Sigmoid colon (tissue), 7 donors: ENCODE results near the gene TTC8. TPM values are rescaled to one million over a fixed set of nuclear protein-coding genes. Genes with fewer than 3 reads are reported as not detected.

Experiments used
- DNase-seq: peaks from one replicate; pipeline ENCODE4 v3.0.0-alpha.2; 2019
- H3K27ac ChIP-seq, 4 donors: fragments of 200-600 bp; sonication (generic); one replicate each; pipeline ENCODE4 v1.5.1; 2016 to 2019; ENCODE audit warnings: mild to moderate bottlenecking in 1 of 4
- H3K27me3 ChIP-seq, 3 donors: fragments of 200-600 bp; sonication (generic); one replicate each; pipeline ENCODE4 v1.5.1; 2019; ENCODE audit warnings: mild to moderate bottlenecking in 1 of 3
- H3K36me3 ChIP-seq, 4 donors: fragments of 200-600 bp; sonication (generic); one replicate each; pipeline ENCODE4 v1.5.1; 2016 to 2019
- H3K4me1 ChIP-seq, 4 donors: fragments of 200-600 bp; sonication (generic); one replicate each; pipeline ENCODE4 v1.5.1; 2017 to 2019
- H3K4me3 ChIP-seq, 4 donors: fragments of 200-600 bp; sonication (generic); one replicate each; pipeline ENCODE4 v1.5.1; 2017 to 2019; ENCODE audit warnings: mild to moderate bottlenecking in 2 of 4, moderate library complexity in 1 of 4
- H3K9me3 ChIP-seq, 4 donors: fragments of 200-600 bp in 3 of 4; sonication (generic) in 3 of 4; one replicate each; pipeline versions ENCODE4 v1.5.1 to v1.6.1; 2013 to 2019
- CTCF ChIP-seq, 4 experiments: fragments of 450-650 bp in 3 of 4; fragments of 200-600 bp in 1 of 4; IDR thresholded peaks; one replicate each; pipeline ENCODE4 v1.5.1; 2016 to 2019; ENCODE audit warnings: antibody characterized with exemption in 4 of 4, mild to moderate bottlenecking in 3 of 4, moderate library complexity in 2 of 4
- EP300 ChIP-seq, 4 donors: sonication (generic); formaldehyde crosslinking; IDR thresholded peaks; one replicate each; pipeline ENCODE4 v1.6.1; 2017; ENCODE audit warnings: antibody characterized with exemption in 4 of 4
- POLR2A ChIP-seq, 2 donors: fragments of 450-650 bp; IDR thresholded peaks; one replicate each; pipeline ENCODE4 v1.6.1; 2016; ENCODE audit warnings: antibody characterized with exemption in 2 of 2, mild to moderate bottlenecking in 2 of 2, moderate library complexity in 2 of 2
- POLR2AphosphoS5 ChIP-seq, 4 donors: sonication (generic); formaldehyde crosslinking; IDR thresholded peaks; one replicate each; pipeline ENCODE4 v1.6.1; 2017; ENCODE audit warnings: antibody characterized with exemption in 4 of 4
- WGBS, 2 donors: extraction: QIAGEN DNeasy Blood & Tissue Kit; methylation state at CpG; one replicate each; pipeline ENCODE4 v1.1.7; 2013; 5-methylcytosine and 5-hydroxymethylcytosine counted together
- intact Hi-C: fragments of 100-400 bp; cut with DNase I; formaldehyde crosslinking; loops from one replicate; pipeline ENCODE4 v1.15.1; 2023
- polyA plus RNA-seq, 3 donors: library from polyadenylated mRNA; stranded (reverse); fragments of 200-250 nt; gene quantifications; one replicate each; pipeline ENCODE4 v1.2.3, GENCODE V29; 2013
- total RNA-seq, 4 donors: library from RNA; depleted of rRNA; stranded (reverse); fragments of >200 nt; gene quantifications; one replicate each; pipeline ENCODE4 v1.1.0, GENCODE V29; 2016
- donor health status: healthy with polysubstance abuse.
- donor health status: Bipolar disorder and iron deficiency.
- donor health status: healthy.

Gene TTC8
- total and polyA plus RNA-seq, 7 donors = 8.0 to 35.5 (median 17.3) TPM

- peaks cover 0 to 10% (median 8%) of the 10 kb centered on the region in 4 donors for H3K4me1 ChIP-seq
- no peak overlapping the region for H3K27ac ChIP-seq
- no peaks in the 10 kb centered on the region for H3K27me3 ChIP-seq
- no peak for DNase-seq
- intact Hi-C loops = loop anchor here (10.0 kb wide), 1 partner anchor 267 kb away; the partner anchor contains the start of gene PTPN21
- no peaks in the 10 kb centered on the region for H3K36me3 ChIP-seq
- TF ChIP-seq CTCF (IDR thresholded peaks at IDR 0.05) (no peak), EP300 (IDR thresholded peaks at IDR 0.05) (no peak), POLR2A (IDR thresholded peaks at IDR 0.05) (no peak), POLR2AphosphoS5 (IDR thresholded peaks at IDR 0.05) (no peak)
- no peaks in the 10 kb centered on the region for H3K9me3 ChIP-seq
- H3K4me3 ChIP-seq = no peak overlapping the region
- 85 to 93% methylated on average over 2 of the region's 2 CpGs for WGBS, 2 donors
Observed at GRCh38 chr14:88821378-88821777, 3.1 kb upstream of the TTC8 start.

- no peak overlapping the region for H3K27ac ChIP-seq
- H3K9me3 ChIP-seq = no peaks in the 10 kb centered on the region
- no peak for TF ChIP-seq EP300 (IDR thresholded peaks at IDR 0.05)
- no peak for TF ChIP-seq POLR2AphosphoS5 (IDR thresholded peaks at IDR 0.05)
- no peak for TF ChIP-seq POLR2A (IDR thresholded peaks at IDR 0.05)
- no peak for TF ChIP-seq CTCF (IDR thresholded peaks at IDR 0.05)
- H3K4me3 ChIP-seq = no peak overlapping the region
- intact Hi-C loops = loop anchor here (10.0 kb wide), 1 partner anchor 267 kb away; the partner anchor contains the start of gene PTPN21
- H3K27me3 ChIP-seq = no peaks in the 10 kb centered on the region
- H3K4me1 ChIP-seq = peaks cover 0 to 10% (median 8%) of the 10 kb centered on the region in 4 donors
- no peak for DNase-seq
- 66 to 69% methylated on average over 2 of the region's 2 CpGs for WGBS, 2 donors
- no peaks in the 10 kb centered on the region for H3K36me3 ChIP-seq
Observed at GRCh38 chr14:88821888-88822287, 2.6 kb upstream of the TTC8 start.

- DNase-seq = no peak
- intact Hi-C loops = loop anchor here (2.0 to 10.0 kb wide), 2 partner anchors 31 to 269 kb away; partner anchors contain the start of genes EML5 and PTPN21
- no peaks in the 10 kb centered on the region for H3K9me3 ChIP-seq
- no peak for TF ChIP-seq CTCF (IDR thresholded peaks at IDR 0.05)
- no peak for TF ChIP-seq EP300 (IDR thresholded peaks at IDR 0.05)
- no peak for TF ChIP-seq POLR2A (IDR thresholded peaks at IDR 0.05)
- TF ChIP-seq POLR2AphosphoS5 (IDR thresholded peaks at IDR 0.05) = no peak
- peaks cover 0 to 19% (median 9%) of the 10 kb centered on the region in 4 donors for H3K4me1 ChIP-seq
- peak overlapping the region; percentile 83 to 91 (median 84) for H3K27ac ChIP-seq
- H3K27me3 ChIP-seq = no peaks in the 10 kb centered on the region
- 3 to 10% methylated on average over 9 of the region's 9 CpGs for WGBS, 2 donors
- peak overlapping the region; percentile 58 to 81 (median 64) for H3K4me3 ChIP-seq
- H3K36me3 ChIP-seq = no peaks in the 10 kb centered on the region
Observed at GRCh38 chr14:88823968-88824313, 510 bp upstream of the TTC8 start.

GRCh38 chr14:88825078-88825458 is 617 bp downstream of the TTC8 start:
- Histone ChIP-seq H3K27ac (peak overlapping the region; percentile 83 to 91 (median 84)), H3K36me3 (no peaks in the 10 kb centered on the region), H3K27me3 (no peaks in the 10 kb centered on the region), H3K4me3 (peak overlapping the region; percentile 58 to 81 (median 64)), H3K4me1 (peaks cover 0 to 30% (median 9%) of the 10 kb centered on the region in 4 donors), H3K9me3 (no peaks in the 10 kb centered on the region)
- WGBS, 2 donors = 2 to 8% methylated on average over 5 of the region's 5 CpGs
- no peak for TF ChIP-seq POLR2A (IDR thresholded peaks at IDR 0.05)
- TF ChIP-seq POLR2AphosphoS5 (IDR thresholded peaks at IDR 0.05) = no peak
- no peak for TF ChIP-seq CTCF (IDR thresholded peaks at IDR 0.05)
- no peak for TF ChIP-seq EP300 (IDR thresholded peaks at IDR 0.05)
- intact Hi-C loops = loop anchor here (2.0 to 10.0 kb wide), 2 partner anchors 32 to 270 kb away; partner anchors contain the start of genes EML5 and PTPN21
- no peak for DNase-seq

- 93 to 96% methylated on average over 9 of the region's 9 CpGs for WGBS, 2 donors
- Histone ChIP-seq H3K9me3 (no peaks in the 10 kb centered on the region), H3K4me1 (peaks cover 0 to 34% (median 9%) of the 10 kb centered on the region in 4 donors), H3K27me3 (no peaks in the 10 kb centered on the region), H3K4me3 (peak overlapping the region in 1 of 4 donors; percentile 81), H3K36me3 (no peaks in the 10 kb centered on the region), H3K27ac (peak overlapping the region in 3 of 4 donors; percentile 84 to 91 (median 85))
- intact Hi-C loops = loop anchor here (2.0 to 10.0 kb wide), 2 partner anchors 33 to 271 kb away; partner anchors contain the start of genes EML5 and PTPN21
- no peak for DNase-seq
- TF ChIP-seq POLR2AphosphoS5 (IDR thresholded peaks at IDR 0.05) = no peak
- TF ChIP-seq CTCF (IDR thresholded peaks at IDR 0.05) = no peak
- no peak for TF ChIP-seq POLR2A (IDR thresholded peaks at IDR 0.05)
- TF ChIP-seq EP300 (IDR thresholded peaks at IDR 0.05) = no peak
Observed at GRCh38 chr14:88825503-88825902, 1.1 kb downstream of the TTC8 start.
